NCI-H1092 (cell line): ENCODE data around the gene CACNA1A.
"Not testable (repeated sequence)": the region's sequence is repeated elsewhere in the genome, so short reads cannot be mapped to it uniquely, and the experiment has no call there.

Source experiments
- DNase-seq: peaks from one replicate; lab custom pipeline; 2025; lab: John Stamatoyannopoulos, UW

CACNA1A gene

GRCh38 chr19:13229246-13229645, 277.0 kb downstream of the CACNA1A start:
- no peak for DNase-seq

DNA sequence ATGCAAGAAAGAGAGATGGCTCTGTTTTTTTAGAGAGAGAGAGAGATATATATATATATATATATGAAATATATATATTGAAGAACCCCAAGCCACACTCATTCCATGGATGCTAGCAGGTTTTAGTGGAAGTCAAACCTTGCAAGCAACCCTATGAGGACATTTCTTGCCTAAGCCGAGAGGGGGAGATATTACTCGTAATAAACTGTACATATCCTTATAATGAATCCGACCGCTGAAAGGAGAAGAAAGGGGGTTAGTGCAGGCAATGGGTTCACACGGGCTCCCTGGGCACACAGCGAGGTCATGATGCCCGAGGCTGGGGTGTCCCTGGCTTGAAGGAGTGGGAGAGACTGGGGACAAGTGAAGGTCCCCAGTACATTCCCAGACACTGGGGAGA, 277.7 kb downstream of the CACNA1A start:
- DNase-seq: no peak

DNA sequence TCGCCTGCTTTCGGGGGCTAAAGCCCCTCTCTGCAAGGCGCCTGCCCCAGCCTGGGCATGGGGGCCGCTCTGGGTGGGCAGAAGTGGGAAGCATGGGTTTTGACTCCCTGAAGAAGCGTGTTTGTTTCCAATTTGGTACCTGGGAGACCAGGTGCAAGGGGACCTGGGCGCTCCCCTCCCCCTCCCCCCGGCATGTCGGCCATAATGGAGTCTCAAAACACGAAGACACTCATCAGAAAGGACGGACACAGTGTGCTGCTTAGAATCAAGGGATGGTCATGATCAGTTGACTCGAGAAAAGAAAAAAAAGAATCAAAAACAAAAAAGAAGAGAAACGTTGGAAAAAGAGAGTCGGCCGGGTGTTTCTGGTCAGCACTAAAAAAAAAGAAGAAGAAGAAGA, 279.3 kb downstream of the CACNA1A start:
- DNase-seq: no peak

DNA sequence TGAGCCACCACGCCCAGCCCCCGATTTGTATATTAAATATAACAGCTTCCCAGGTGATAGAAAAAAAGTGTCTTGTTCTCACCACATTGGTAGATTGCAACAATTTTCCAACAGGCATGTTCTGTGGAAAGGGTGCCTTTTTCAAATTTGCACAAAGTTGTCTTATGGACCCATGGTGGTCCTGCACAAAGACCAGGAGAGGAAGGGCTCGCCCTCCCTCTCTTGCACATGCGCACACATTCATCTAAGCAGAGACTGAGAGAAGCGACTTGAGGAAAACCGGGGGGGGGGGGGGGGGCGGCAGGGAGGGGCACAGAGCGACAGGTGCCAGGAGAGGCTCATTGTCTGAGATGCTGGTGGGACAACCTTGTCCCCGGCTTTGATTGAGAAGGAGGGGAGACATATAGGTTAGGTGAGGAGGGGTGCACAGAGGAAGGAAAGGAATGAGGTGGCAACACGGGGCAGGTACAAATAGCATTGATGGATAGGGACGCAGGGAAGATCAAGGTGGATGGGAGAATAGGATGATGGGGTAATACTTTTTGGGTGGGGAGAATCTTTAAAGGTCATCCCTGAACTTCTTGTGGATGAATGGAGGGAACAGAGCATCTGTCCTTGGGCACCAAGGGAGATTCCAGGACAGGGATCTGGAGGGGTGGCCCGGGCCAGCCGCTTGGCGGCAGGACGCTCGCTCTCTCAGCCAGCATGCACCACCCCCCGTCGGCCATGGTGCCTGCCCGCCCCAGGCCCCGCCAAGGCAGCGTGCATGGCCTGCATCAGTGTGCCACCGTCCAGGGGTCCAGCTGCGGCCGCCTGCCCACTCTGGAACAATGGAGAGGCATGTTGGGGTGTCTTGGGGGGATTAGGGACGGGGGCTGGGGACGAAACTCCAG, 280.1 kb downstream of the CACNA1A start:
- DNase-seq: no peak

DNA sequence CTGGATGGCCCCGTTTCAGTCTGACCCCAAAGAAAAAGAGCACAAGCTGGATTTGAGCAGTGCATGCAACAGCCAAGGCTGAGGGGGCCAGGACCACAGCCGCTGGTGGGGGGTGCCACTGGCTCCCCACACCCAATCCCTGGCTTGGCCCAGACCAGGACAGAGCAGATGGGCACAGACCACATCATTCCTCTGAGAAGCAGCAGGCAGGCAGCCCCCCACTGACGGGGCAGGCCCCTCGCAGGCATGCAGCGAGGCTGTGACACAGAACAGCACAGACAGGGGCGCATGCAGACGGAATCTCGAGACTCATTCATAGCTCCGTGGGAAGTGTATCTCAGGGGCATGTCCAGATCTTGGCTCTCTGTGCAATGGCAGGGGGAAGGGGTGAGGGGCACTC, 281.2 kb downstream of the CACNA1A start:
- no peak for DNase-seq

DNA sequence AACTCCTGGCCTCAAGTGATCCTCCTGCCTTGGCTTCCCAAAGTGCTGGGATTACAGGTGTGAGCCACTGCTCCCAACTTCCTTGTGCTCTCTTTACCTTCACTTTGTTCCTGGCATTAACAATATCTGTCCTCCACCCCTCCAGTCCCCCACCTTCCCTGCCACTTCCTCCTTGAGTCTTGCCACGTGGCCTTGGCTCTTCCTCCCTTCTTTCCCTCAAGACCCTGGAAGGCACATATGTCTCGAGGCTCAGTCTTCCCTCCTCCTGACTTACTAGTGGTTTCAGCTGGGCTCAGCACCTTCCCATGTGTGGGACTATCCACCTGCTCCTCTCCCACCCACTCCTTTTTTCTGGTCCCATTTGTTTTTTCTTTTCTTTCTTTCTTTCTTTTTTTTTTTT, 285.4 kb downstream of the CACNA1A start:
- no peak for DNase-seq

DNA sequence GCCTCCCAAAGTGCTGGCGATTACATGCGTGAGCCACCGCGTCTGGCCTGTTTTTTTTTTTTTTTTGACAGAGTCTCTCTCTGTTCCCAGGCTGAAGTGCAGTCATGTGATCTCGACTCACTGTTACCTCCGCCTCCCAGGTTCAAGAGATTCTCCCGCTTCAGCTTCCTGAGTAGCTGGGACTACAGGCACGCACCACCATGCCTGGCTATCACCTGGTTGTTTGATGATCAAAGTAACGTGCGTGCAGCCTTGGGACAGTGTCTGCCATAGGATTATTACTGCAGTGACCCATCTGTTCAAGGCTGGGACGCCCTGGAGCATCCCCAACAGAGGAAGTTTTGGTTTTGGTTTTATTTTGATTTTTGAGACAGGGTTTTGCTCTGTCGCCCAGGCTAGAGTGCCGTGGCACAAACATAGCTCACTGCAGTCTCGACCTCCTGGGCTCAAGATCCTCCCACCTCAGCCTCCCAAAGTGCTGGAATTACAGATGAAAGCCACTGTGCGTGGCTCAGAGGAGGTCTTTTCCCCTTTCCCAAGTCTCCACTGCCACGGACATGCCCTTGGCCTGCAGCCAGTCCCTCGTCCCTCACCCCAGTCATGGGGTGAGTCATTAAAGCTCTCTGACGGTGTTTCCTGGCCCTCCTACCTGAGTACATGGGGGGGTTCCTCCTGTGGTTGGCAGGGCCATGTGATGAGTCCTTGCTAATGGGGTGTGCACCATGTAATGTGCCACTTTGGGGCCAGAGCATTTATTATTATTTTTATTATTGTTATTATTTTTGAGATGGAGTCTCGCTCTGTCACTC, 290.5 kb downstream of the CACNA1A start:
- DNase-seq: no peak

DNA sequence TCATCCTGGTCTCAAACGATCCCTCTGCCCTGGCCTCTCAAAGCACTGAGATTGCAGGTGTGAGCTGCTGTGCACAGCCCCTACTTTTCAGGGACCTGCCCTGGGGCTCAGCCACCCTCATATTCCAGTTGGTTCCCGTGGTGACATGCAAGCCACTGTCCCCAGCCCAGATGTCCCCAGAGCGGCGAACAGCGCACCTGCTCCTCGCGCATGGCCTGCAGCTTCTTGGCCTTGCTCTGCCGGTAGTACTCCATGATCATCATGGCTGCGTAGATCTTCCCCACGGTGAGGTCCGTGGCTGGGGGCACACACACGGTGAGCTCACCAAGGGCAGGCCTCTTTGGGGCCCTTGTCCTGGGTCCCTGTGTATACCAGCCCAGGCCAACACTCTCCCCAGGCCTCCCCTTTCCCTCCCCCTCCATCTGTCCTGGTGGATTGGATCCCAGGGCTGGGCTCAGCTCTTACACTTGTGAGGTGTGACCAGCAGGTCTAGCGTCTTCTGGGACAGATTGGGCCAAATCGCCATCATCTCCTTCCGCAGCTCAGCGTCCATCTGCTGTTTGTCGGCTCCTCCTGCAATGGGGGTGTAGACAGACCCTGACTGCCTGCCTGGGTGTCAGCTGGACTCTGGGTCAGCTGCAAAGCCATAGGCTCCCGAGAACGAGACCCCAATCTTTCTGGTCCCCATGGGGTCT, 292.1 kb downstream of the CACNA1A start:
- DNase-seq: no peak

- DNase-seq: peak; percentile 8
Observed at GRCh38 chr19:13212759-13213330, 293.4 kb downstream of the CACNA1A start.

- DNase-seq: no peak
Observed at GRCh38 chr19:13211426-13212308, 294.6 kb downstream of the CACNA1A start.

GRCh38 chr19:13210941-13211340, 295.3 kb downstream of the CACNA1A start:
- DNase-seq: no peak

GRCh38 chr19:13210339-13210775, 295.9 kb downstream of the CACNA1A start:
- DNase-seq: no peak

GRCh38 chr19:13209484-13210338, 296.6 kb downstream of the CACNA1A start:
- no peak for DNase-seq

- no peak for DNase-seq
Observed at GRCh38 chr19:13208672-13209483, 297.4 kb downstream of the CACNA1A start.

GRCh38 chr19:13207846-13208671, 298.2 kb downstream of the CACNA1A start:
- DNase-seq: no peak

DNA sequence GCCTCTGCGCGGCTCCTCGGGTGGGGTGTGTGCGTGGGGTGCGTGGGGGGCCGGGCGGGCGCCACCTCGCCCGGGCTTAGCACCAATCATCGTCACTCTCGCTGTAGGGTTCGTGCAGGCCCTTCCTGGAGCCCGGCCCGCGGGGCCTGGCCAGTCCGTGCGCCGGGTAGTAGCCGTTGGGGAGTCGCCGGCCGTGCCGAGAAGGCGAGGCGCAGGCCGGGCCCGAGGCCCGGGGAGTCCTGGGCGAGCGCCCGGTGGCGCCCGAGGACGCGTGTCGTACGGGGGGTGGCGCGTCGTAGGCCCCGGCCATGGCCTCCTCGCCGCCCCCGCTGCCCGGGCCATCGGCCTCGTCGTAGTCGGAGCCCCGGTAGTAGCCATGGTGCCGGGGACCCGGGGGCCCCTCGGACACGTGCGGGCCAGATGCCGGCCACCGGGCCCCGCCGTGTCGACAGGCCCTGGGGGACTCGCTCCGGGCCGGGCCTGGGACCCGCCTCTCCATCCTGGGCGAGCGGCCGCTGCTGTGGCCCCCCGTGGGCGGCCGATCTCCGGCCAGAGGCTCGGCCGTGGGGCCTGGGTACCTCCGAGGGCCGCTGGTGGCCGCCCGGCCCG, 298.9 kb downstream of the CACNA1A start:
- DNase-seq: no peak

- DNase-seq: no peak
Observed at GRCh38 chr19:13206587-13206986, 299.7 kb downstream of the CACNA1A start.

GRCh38 chr19:13202112-13202511, 304.2 kb downstream of the CACNA1A start:
- DNase-seq: not testable (repeated sequence)
